ENCODE results near the gene SULT1A2. TPM values are rescaled to one million over a fixed set of nuclear protein-coding genes. Genes with fewer than 3 reads are reported as not detected.
"Not testable (repeated sequence)": the region's sequence is repeated elsewhere in the genome, so short reads cannot be mapped to it uniquely, and the experiment has no call there.

The SULT1A2 gene
- total and polyA plus RNA-seq, 2 donors (not counting 1 experiment from before 2014, with no cell fraction given) = 0.17 TPM; not detected in 1

- Histone ChIP-seq H2AFZ (ENCODE audit: low read length) (no peak overlapping the region), H3K27ac (ENCODE audit: insufficient read depth, low read length) (no peak overlapping the region), H3K9me3 (ENCODE audit: control insufficient read depth, insufficient read depth, low read depth, low read length) (no peaks in the 10 kb centered on the region), H3K27me3 (ENCODE audit: control insufficient read depth, insufficient read depth, low read length) (no peaks in the 10 kb centered on the region), H3K9ac (ENCODE audit: insufficient read depth, low read length) (no peak overlapping the region), H3K4me3 (replicated peaks in 1 of 4; ENCODE audit: control extremely low read depth in 1 of 4, insufficient read depth in 1 of 4, low read depth in 3 of 4, low read length in 4 of 4) (no peak overlapping the region), H3K79me2 (ENCODE audit: control insufficient read depth, insufficient read depth, low read length) (no peaks in the 10 kb centered on the region), H3K36me3 (ENCODE audit: control insufficient read depth, insufficient read depth, low read length) (no peaks in the 10 kb centered on the region), H3K4me1 (ENCODE audit: control insufficient read depth, extremely low read depth, insufficient read depth, low read length) (no peaks in the 10 kb centered on the region), H4K20me1 (ENCODE audit: control insufficient read depth, extremely low read depth, insufficient read depth, low read length) (no peaks in the 10 kb centered on the region), H3K4me2 (ENCODE audit: extremely low read depth, insufficient read depth, low read length) (no peak overlapping the region)
- no peak for DNase-seq (ENCODE audit: low read depth in 2 of 2)
- TF ChIP-seq CTCF (conservative IDR thresholded peaks at IDR 0.05 in 1 of 2, IDR thresholded peaks at IDR 0.05 in 1 of 2; ENCODE audit: low read depth in 1 of 2, low read length in 2 of 2) (no peak), EZH2 (IDR thresholded peaks at IDR 0.05; ENCODE audit: low read length, missing control alignments) (no peak)
Observed at GRCh38 chr16:28567292-28567691, 29.6 kb downstream of the SULT1A2 start.

DNA sequence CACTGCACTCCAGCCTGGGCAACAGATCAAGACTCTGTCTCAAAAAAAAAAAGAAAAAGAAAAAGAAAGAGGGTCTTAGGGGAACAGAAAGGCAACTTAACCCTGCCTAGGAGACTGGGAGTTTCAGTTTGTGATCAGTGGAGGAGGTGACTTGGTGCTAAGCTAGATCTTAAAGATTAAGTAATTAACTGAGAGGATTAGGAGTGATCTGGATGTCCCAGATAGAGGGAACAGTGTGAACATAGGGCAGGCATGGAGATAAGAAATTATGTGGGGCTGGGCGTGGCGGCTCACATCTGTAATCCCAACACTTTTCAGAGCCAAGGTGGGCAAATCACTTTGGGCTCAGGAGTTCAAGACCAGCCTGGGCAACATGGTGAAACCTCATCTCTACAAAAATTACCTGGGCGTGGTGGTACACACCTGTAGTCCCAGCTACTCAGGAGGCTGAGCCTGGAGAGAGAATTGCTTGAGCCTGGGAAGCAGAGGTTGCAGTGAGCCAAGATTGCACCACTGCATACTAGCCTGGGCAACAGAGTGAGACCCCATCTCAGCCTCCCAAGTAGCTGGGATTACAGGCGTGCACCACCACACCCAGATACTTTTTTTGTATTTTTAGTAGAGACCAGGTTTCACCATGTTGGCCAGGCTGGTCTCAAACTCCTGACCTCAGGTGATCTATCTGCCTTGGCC, 30.5 kb downstream of the SULT1A2 start:
- not testable (repeated sequence) for H3K4me3 ChIP-seq (replicated peaks in 1 of 4; ENCODE audit: control extremely low read depth in 1 of 4, insufficient read depth in 1 of 4, low read depth in 3 of 4, low read length in 4 of 4); H3K27me3 ChIP-seq (ENCODE audit: control insufficient read depth, insufficient read depth, low read length); H4K20me1 ChIP-seq (ENCODE audit: control insufficient read depth, extremely low read depth, insufficient read depth, low read length); H2AFZ ChIP-seq (ENCODE audit: low read length); H3K36me3 ChIP-seq (ENCODE audit: control insufficient read depth, insufficient read depth, low read length); H3K4me1 ChIP-seq (ENCODE audit: control insufficient read depth, extremely low read depth, insufficient read depth, low read length); DNase-seq (ENCODE audit: low read depth in 2 of 2); H3K9me3 ChIP-seq (ENCODE audit: control insufficient read depth, insufficient read depth, low read depth, low read length); H3K9ac ChIP-seq (ENCODE audit: insufficient read depth, low read length); H3K79me2 ChIP-seq (ENCODE audit: control insufficient read depth, insufficient read depth, low read length); H3K27ac ChIP-seq (ENCODE audit: insufficient read depth, low read length); H3K4me2 ChIP-seq (ENCODE audit: extremely low read depth, insufficient read depth, low read length)

DNA sequence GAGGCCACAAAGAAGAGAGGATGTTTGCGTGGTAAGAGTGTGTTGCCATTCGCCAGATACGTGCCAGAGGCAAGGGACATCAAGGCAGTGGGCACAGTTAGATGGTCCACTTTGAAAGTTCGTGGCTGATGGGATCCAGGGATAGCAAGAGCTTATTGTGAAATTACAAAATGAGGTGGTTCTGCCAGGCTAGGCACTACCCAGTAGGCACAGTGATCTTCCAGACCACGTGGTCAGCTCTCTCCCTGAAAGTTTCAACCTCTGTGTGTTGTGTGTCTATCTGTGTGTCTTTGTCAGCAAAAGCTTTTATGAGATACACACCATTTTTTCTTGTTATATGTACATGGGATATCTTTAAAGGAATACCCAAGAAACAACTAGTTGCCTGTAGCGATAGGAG, 33.6 kb downstream of the SULT1A2 start:
- no peak overlapping the region for H3K9ac ChIP-seq (ENCODE audit: insufficient read depth, low read length)
- H3K27me3 ChIP-seq (ENCODE audit: control insufficient read depth, insufficient read depth, low read length) = no peaks in the 10 kb centered on the region
- H3K9me3 ChIP-seq (ENCODE audit: control insufficient read depth, insufficient read depth, low read depth, low read length) = no peaks in the 10 kb centered on the region
- H3K4me3 ChIP-seq (replicated peaks in 1 of 4; ENCODE audit: control extremely low read depth in 1 of 4, insufficient read depth in 1 of 4, low read depth in 3 of 4, low read length in 4 of 4) = no peak overlapping the region
- H3K4me2 ChIP-seq (ENCODE audit: extremely low read depth, insufficient read depth, low read length) = no peak overlapping the region
- H3K79me2 ChIP-seq (ENCODE audit: control insufficient read depth, insufficient read depth, low read length) = no peaks in the 10 kb centered on the region
- no peak overlapping the region for H3K27ac ChIP-seq (ENCODE audit: insufficient read depth, low read length)
- H2AFZ ChIP-seq (ENCODE audit: low read length) = no peak overlapping the region
- H3K4me1 ChIP-seq (ENCODE audit: control insufficient read depth, extremely low read depth, insufficient read depth, low read length) = peaks cover 2% of the 10 kb centered on the region
- H4K20me1 ChIP-seq (ENCODE audit: control insufficient read depth, extremely low read depth, insufficient read depth, low read length) = no peaks in the 10 kb centered on the region
- no peaks in the 10 kb centered on the region for H3K36me3 ChIP-seq (ENCODE audit: control insufficient read depth, insufficient read depth, low read length)
- no peak for DNase-seq (ENCODE audit: low read depth in 2 of 2)
- TF ChIP-seq CTCF (conservative IDR thresholded peaks at IDR 0.05 in 1 of 2, IDR thresholded peaks at IDR 0.05 in 1 of 2; ENCODE audit: low read depth in 1 of 2, low read length in 2 of 2) (no peak), EZH2 (IDR thresholded peaks at IDR 0.05; ENCODE audit: low read length, missing control alignments) (no peak)

All from fibroblast of lung (primary cell).